ENCODE measurements around the gene FMOD.

DNA sequence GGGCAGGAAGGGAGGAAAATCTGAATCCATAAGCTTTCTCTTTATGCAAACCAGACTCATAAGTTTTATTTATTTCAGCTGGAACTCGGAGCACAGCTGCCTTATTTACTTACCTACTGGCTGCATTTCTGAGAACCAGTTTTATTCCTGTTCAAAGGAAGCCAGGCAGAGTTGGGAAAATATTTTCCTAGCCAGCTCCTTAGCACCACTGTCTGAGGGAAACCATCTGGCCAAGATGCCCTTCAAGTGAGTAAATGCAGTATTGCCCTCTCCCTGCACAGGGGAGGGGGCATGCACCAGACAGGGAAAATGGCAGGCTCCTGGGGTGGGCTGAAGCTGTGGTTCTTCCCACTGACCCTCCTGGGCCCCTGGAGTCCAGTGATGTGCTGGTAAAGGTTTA, 28.9 kb upstream of the FMOD start:
- TF ChIP-seq, protein P1, sequence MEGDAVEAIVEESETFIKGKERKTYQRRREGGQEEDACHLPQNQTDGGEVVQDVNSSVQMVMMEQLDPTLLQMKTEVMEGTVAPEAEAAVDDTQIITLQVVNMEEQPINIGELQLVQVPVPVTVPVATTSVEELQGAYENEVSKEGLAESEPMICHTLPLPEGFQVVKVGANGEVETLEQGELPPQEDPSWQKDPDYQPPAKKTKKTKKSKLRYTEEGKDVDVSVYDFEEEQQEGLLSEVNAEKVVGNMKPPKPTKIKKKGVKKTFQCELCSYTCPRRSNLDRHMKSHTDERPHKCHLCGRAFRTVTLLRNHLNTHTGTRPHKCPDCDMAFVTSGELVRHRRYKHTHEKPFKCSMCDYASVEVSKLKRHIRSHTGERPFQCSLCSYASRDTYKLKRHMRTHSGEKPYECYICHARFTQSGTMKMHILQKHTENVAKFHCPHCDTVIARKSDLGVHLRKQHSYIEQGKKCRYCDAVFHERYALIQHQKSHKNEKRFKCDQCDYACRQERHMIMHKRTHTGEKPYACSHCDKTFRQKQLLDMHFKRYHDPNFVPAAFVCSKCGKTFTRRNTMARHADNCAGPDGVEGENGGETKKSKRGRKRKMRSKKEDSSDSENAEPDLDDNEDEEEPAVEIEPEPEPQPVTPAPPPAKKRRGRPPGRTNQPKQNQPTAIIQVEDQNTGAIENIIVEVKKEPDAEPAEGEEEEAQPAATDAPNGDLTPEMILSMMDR (conservative IDR thresholded peaks at IDR 0.05; ENCODE audit: low read depth, low read length): no peak
- TF ChIP-seq EZH2 (IDR thresholded peaks at IDR 0.05; ENCODE audit: low read length, unreplicated experiment): no peak
